Heart left ventricle (tissue), 16 donors: Measurements from ENCODE around the gene ORM1. TPM values are rescaled to one million over a fixed set of nuclear protein-coding genes. Genes with fewer than 3 reads are reported as not detected.

Experiments
- ATAC-seq, 4 donors: fragments of 200-7000 bp; cut with Tn5 transposase; one replicate each; pipeline ENCODE4 v1.9.1; 2020 to 2022; ENCODE audit warnings: moderate library complexity in 4 of 4, mild to moderate bottlenecking in 3 of 4, moderate number of reproducible peaks in 1 of 4
- DNase-seq, 5 donors: peaks; one replicate each; pipeline ENCODE4 v3.0.0-alpha.2; 2020
- H3K27ac ChIP-seq, 12 donors: fragments of 200-600 bp; sonication (generic) in 4 of 12; one replicate each; pipeline versions ENCODE4 v1.5.0 to v1.8.0; 2016 to 2022; ENCODE audit warnings: mild to moderate bottlenecking in 2 of 12
- H3K27me3 ChIP-seq, 9 donors: fragments of 200-600 bp; sonication (generic) in 2 of 9; one replicate each; pipeline versions ENCODE4 v1.5.1 to v1.8.0; 2016 to 2022; ENCODE audit warnings: mild to moderate bottlenecking in 3 of 9
- H3K36me3 ChIP-seq, 9 donors: fragments of 200-600 bp; sonication (generic) in 2 of 9; one replicate each; pipeline versions ENCODE4 v1.5.0 to v1.8.0; 2018 to 2022; ENCODE audit warnings: mild to moderate bottlenecking in 2 of 9
- H3K4me1 ChIP-seq, 12 donors: fragments of 200-600 bp; sonication (generic) in 4 of 12; one replicate each; pipeline versions ENCODE4 v1.5.0 to v1.8.0; 2016 to 2022; ENCODE audit warnings: mild to moderate bottlenecking in 3 of 12
- H3K4me3 ChIP-seq, 12 donors: fragments of 200-600 bp; sonication (generic) in 4 of 12; one replicate each; pipeline versions ENCODE4 v1.5.0 to v1.8.0; 2017 to 2022; ENCODE audit warnings: mild to moderate bottlenecking in 9 of 12, moderate library complexity in 4 of 12
- H3K9me3 ChIP-seq, 12 donors: fragments of 200-600 bp; sonication (generic) in 4 of 12; one replicate each; pipeline versions ENCODE4 v1.5.0 to v1.8.0; 2016 to 2022; ENCODE audit warnings: mild to moderate bottlenecking in 1 of 12
- CTCF ChIP-seq, 12 donors: fragments of 200-600 bp; sonication (generic) in 4 of 12; IDR thresholded peaks; one replicate each; pipeline versions ENCODE4 v1.5.0 to v1.8.0; 2018 to 2022; ENCODE audit warnings: antibody characterized with exemption in 12 of 12, mild to moderate bottlenecking in 5 of 12
- POLR2A ChIP-seq, 2 donors: fragments of 450-650 bp; IDR thresholded peaks; one replicate each; pipeline ENCODE4 v1.6.1; 2017; ENCODE audit warnings: antibody characterized with exemption in 2 of 2, mild to moderate bottlenecking in 2 of 2, moderate library complexity in 2 of 2
- WGBS, 4 donors: extraction: QIAGEN DNeasy Blood & Tissue Kit in 2 of 4; methylation state at CpG; one replicate each; pipeline versions ENCODE4 v1.1.5 to v1.1.7; 2013 to 2018; 5-methylcytosine and 5-hydroxymethylcytosine counted together
- intact Hi-C, 10 donors: fragments of 100-400 bp; cut with DNase I; formaldehyde crosslinking; loops; one replicate each; pipeline versions ENCODE4 v1.11.1 to v1.14.2; 2022
- polyA plus RNA-seq, 2 donors: library from polyadenylated mRNA; stranded (reverse); fragments of 200-250 nt; gene quantifications; one replicate each; pipeline ENCODE4 v1.2.3, GENCODE V29; 2013
- total RNA-seq, 9 donors: library from RNA; depleted of rRNA in 2 of 9; stranded (reverse); fragments of >200 nt in 2 of 9; fragmentation: NEBNext Ultra II Directional in 3 of 9; extraction: Animal tissue kit (Norgen Biotek cat#: 25700) in 3 of 9; gene quantifications; one replicate each; pipeline versions ENCODE4 v1.1.0 to v1.2.4, GENCODE V29; 2016 to 2023
- donor health status: ischemic (EF 13 %, LVEDD 7.1; RV severe dilation, severe dysfunction).
- donor health status: healthy with polysubstance abuse.
- donor health status: DM: no; HTN: yes; CAD: no.
- donor health status: DM: no; HTN: no; CAD: no.
- donor health status: ischemic (EF 25% LVEDD 6.9; RV normal size, moderate dysfunction).
- donor health status: ischemic (EF 25% LVEDD 5.7; RV mildly dilated, moderate dysfunction).
- donor health status: healthy.
- donor health status: DM: yes; HTN: yes; CAD: no.
- donor health status: ischemic (EF 35%, LVEDD 5.7; RV mildly dilated, moderate dysfunction).
- donor health status: nonischemic (EF 11% LVEDD 7.7; RV severe dilation, severe dysfunction).
- donor health status: DM: yes; HTN: yes; CAD: no.
- donor health status: PGD.
- donor health status: ischemic (EF 29% LVEDD 5.4; RV normal size, mild dysfunction).
- donor health status: nonischemic (EF 23%, LVEDD 6.1; RV moderate dilation, normal function).

ORM1 gene
- total and polyA plus RNA-seq, 11 donors, result 0.51 to 1.00 (median 0.80) TPM; not detected in 8

GRCh38 chr9:114348906-114349482, 26.1 kb downstream of the ORM1 start:
- DNase-seq (peak in 3 of 5 donors; percentile 48 to 69 (median 49)), ATAC-seq (peak; percentile 22 to 83 (median 70))
- no peaks in the 10 kb centered on the region for H3K9me3 ChIP-seq
- no peaks in the 10 kb centered on the region for H3K27me3 ChIP-seq
- WGBS, 4 donors, result 43 to 46% (median 46%) methylated on average over 9 of the region's 9 CpGs
- no peak for TF ChIP-seq CTCF (IDR thresholded peaks at IDR 0.05)
- TF ChIP-seq POLR2A (IDR thresholded peaks at IDR 0.05), result no peak
- intact Hi-C loops, result no loop called here
- H3K4me1 ChIP-seq, result peaks cover 0 to 20% (median 6%) of the 10 kb centered on the region in 12 donors
- no peak overlapping the region for H3K4me3 ChIP-seq
- H3K27ac ChIP-seq, result peak overlapping the region in 1 of 12 donors; percentile 78
- H3K36me3 ChIP-seq, result peaks cover 0 to 100% (median 94%) of the 10 kb centered on the region in 9 donors

- DNase-seq (no peak), ATAC-seq (peak in 1 of 4 donors; percentile 19)
- TF ChIP-seq POLR2A (IDR thresholded peaks at IDR 0.05) (no peak), CTCF (IDR thresholded peaks at IDR 0.05) (no peak)
- no peaks in the 10 kb centered on the region for H3K9me3 ChIP-seq
- intact Hi-C loops, result no loop called here
- peak overlapping the region in 1 of 12 donors; percentile 78 for H3K27ac ChIP-seq
- H3K4me1 ChIP-seq, result peaks cover 0 to 20% (median 6%) of the 10 kb centered on the region in 12 donors
- no peaks in the 10 kb centered on the region for H3K27me3 ChIP-seq
- no peak overlapping the region for H3K4me3 ChIP-seq
- WGBS, 4 donors, result 84 to 88% (median 87%) methylated on average over 10 of the region's 10 CpGs
- peaks cover 0 to 100% (median 91%) of the 10 kb centered on the region in 9 donors for H3K36me3 ChIP-seq
These were observed 27.0 kb downstream of the ORM1 start for GRCh38 chr9:114349713-114350480.

GRCh38 chr9:114350636-114351401, 27.9 kb downstream of the ORM1 start:
- DNase-seq (no peak), ATAC-seq (no peak)
- peaks cover 0 to 20% (median 6%) of the 10 kb centered on the region in 12 donors for H3K4me1 ChIP-seq
- WGBS, 4 donors, result 95 to 97% (median 95%) methylated on average over 16 of the region's 16 CpGs
- intact Hi-C loops, result no loop called here
- H3K27ac ChIP-seq, result no peak overlapping the region
- H3K9me3 ChIP-seq, result no peaks in the 10 kb centered on the region
- no peak overlapping the region for H3K4me3 ChIP-seq
- H3K27me3 ChIP-seq, result no peaks in the 10 kb centered on the region
- H3K36me3 ChIP-seq, result peaks cover 0 to 100% (median 91%) of the 10 kb centered on the region in 9 donors
- TF ChIP-seq CTCF (IDR thresholded peaks at IDR 0.05) (no peak), POLR2A (IDR thresholded peaks at IDR 0.05) (no peak)

GRCh38 chr9:114351932-114352331, 29.0 kb downstream of the ORM1 start:
- H3K4me1 ChIP-seq, result peaks cover 0 to 20% (median 6%) of the 10 kb centered on the region in 12 donors
- H3K9me3 ChIP-seq, result no peaks in the 10 kb centered on the region
- WGBS, 4 donors, result 72 to 79% (median 76%) methylated on average over 4 of the region's 4 CpGs
- intact Hi-C loops, result no loop called here
- TF ChIP-seq CTCF (IDR thresholded peaks at IDR 0.05) (no peak), POLR2A (IDR thresholded peaks at IDR 0.05) (no peak)
- H3K27me3 ChIP-seq, result no peaks in the 10 kb centered on the region
- DNase-seq (no peak), ATAC-seq (no peak)
- H3K4me3 ChIP-seq, result no peak overlapping the region
- H3K27ac ChIP-seq, result no peak overlapping the region
- peaks cover 0 to 100% (median 89%) of the 10 kb centered on the region in 9 donors for H3K36me3 ChIP-seq
